Neural cell (in vitro differentiated cells): ENCODE results near the gene FAM117B.

Experiments used
- EZH2 ChIP-seq: fragments of 200-600, 300-800 bp; shearing (Covaris generic), sonication (generic); IDR thresholded peaks from 2 replicates; pipeline ENCODE4 v1.6.1; 2014; ENCODE audit warnings: antibody characterized with exemption, low read length, borderline replicate concordance, mild to moderate bottlenecking; ENCODE audit not compliant: insufficient read depth, poor library complexity, severe bottlenecking
- TF ChIP-seq, protein P1 (sequence below): fragments of 450-650 bp; IDR thresholded peaks from 2 replicates; pipeline ENCODE4 v1.5.1; 2014; ENCODE audit warnings: antibody characterized with exemption, mild to moderate bottlenecking, moderate library complexity; ENCODE audit not compliant: poor library complexity, severe bottlenecking

GRCh38 chr2:202769201-202769600 lies 134.4 kb downstream of the FAM117B start:
- TF ChIP-seq, protein P1, sequence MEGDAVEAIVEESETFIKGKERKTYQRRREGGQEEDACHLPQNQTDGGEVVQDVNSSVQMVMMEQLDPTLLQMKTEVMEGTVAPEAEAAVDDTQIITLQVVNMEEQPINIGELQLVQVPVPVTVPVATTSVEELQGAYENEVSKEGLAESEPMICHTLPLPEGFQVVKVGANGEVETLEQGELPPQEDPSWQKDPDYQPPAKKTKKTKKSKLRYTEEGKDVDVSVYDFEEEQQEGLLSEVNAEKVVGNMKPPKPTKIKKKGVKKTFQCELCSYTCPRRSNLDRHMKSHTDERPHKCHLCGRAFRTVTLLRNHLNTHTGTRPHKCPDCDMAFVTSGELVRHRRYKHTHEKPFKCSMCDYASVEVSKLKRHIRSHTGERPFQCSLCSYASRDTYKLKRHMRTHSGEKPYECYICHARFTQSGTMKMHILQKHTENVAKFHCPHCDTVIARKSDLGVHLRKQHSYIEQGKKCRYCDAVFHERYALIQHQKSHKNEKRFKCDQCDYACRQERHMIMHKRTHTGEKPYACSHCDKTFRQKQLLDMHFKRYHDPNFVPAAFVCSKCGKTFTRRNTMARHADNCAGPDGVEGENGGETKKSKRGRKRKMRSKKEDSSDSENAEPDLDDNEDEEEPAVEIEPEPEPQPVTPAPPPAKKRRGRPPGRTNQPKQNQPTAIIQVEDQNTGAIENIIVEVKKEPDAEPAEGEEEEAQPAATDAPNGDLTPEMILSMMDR: no peak
- TF ChIP-seq EZH2: no peak
